ENCODE results near the gene MYCN.

The MYCN gene

GRCh38 chr2:15986644-15987043, 46.3 kb downstream of the MYCN start:
- no peaks in the 10 kb centered on the region for H3F3A ChIP-seq (ENCODE audit: insufficient read depth, low read length)
- no peak overlapping the region for H3K4me2 ChIP-seq (ENCODE audit: low read length)
- no peak overlapping the region for H3K27ac ChIP-seq (ENCODE audit: low read depth, low read length, poor library complexity, severe bottlenecking)
- no peak overlapping the region for H2AFZ ChIP-seq (ENCODE audit: low read length)
- no peak overlapping the region for H3K9ac ChIP-seq (ENCODE audit: low read length)
- no peaks in the 10 kb centered on the region for H3K79me2 ChIP-seq (ENCODE audit: insufficient read depth, low read length)
- no peaks in the 10 kb centered on the region for H3K9me3 ChIP-seq (ENCODE audit: low read length)
- H3K27me3 ChIP-seq (ENCODE audit: insufficient read depth, low read length) = no peaks in the 10 kb centered on the region
- no peaks in the 10 kb centered on the region for H4K20me1 ChIP-seq (ENCODE audit: insufficient read depth, low read length)
- no peak for TF ChIP-seq CTCF (IDR thresholded peaks at IDR 0.05; ENCODE audit: low read length)
- no peak for TF ChIP-seq EZH2 (IDR thresholded peaks at IDR 0.05; ENCODE audit: borderline replicate concordance, low read length)
- H3K9me2 ChIP-seq (ENCODE audit: low read depth, low read length) = no peaks in the 10 kb centered on the region
- no peaks in the 10 kb centered on the region for H3K36me3 ChIP-seq (ENCODE audit: insufficient read depth, low read length)
- no peaks in the 10 kb centered on the region for H3K4me1 ChIP-seq (ENCODE audit: insufficient read depth, low read length, severe bottlenecking)
- H3K4me3 ChIP-seq (ENCODE audit: low read depth, low read length, poor library complexity, severe bottlenecking) = no peak overlapping the region

- Histone ChIP-seq H3K27me3 (ENCODE audit: insufficient read depth, low read length) (no peaks in the 10 kb centered on the region), H3K9me3 (ENCODE audit: low read length) (no peaks in the 10 kb centered on the region)
- TF ChIP-seq EZH2 (IDR thresholded peaks at IDR 0.05; ENCODE audit: borderline replicate concordance, low read length) (no peak), CTCF (IDR thresholded peaks at IDR 0.05; ENCODE audit: low read length) (no peak)
These were observed 48.4 kb downstream of the MYCN start for GRCh38 chr2:15988733-15989132.

GRCh38 chr2:15989559-15989958, 49.2 kb downstream of the MYCN start:
- no peak for TF ChIP-seq EZH2 (IDR thresholded peaks at IDR 0.05; ENCODE audit: borderline replicate concordance, low read length)
- TF ChIP-seq CTCF (IDR thresholded peaks at IDR 0.05; ENCODE audit: low read length) = no peak
- Histone ChIP-seq H3K9ac (ENCODE audit: low read length) (no peak overlapping the region), H3F3A (ENCODE audit: insufficient read depth, low read length) (no peaks in the 10 kb centered on the region), H3K9me3 (ENCODE audit: low read length) (no peaks in the 10 kb centered on the region), H3K9me2 (ENCODE audit: low read depth, low read length) (no peaks in the 10 kb centered on the region), H3K4me1 (ENCODE audit: insufficient read depth, low read length, severe bottlenecking) (no peaks in the 10 kb centered on the region), H3K4me3 (ENCODE audit: low read depth, low read length, poor library complexity, severe bottlenecking) (no peak overlapping the region), H3K79me2 (ENCODE audit: insufficient read depth, low read length) (no peaks in the 10 kb centered on the region), H4K20me1 (ENCODE audit: insufficient read depth, low read length) (no peaks in the 10 kb centered on the region), H3K4me2 (ENCODE audit: low read length) (no peak overlapping the region), H3K36me3 (ENCODE audit: insufficient read depth, low read length) (no peaks in the 10 kb centered on the region), H3K27me3 (ENCODE audit: insufficient read depth, low read length) (0 out of 2 replicates have a peak, but pooled peaks cover under 1% of the 10 kb centered on the region), H3K27ac (ENCODE audit: low read depth, low read length, poor library complexity, severe bottlenecking) (no peak overlapping the region), H2AFZ (ENCODE audit: low read length) (no peak overlapping the region)

More at GRCh38 chr2:15988733-15989132, 48.4 kb downstream of the MYCN start:
- H3F3A ChIP-seq (ENCODE audit: insufficient read depth, low read length) = no peaks in the 10 kb centered on the region
- H3K36me3 ChIP-seq (ENCODE audit: insufficient read depth, low read length) = no peaks in the 10 kb centered on the region
- no peaks in the 10 kb centered on the region for H3K9me2 ChIP-seq (ENCODE audit: low read depth, low read length)
- no peaks in the 10 kb centered on the region for H3K4me1 ChIP-seq (ENCODE audit: insufficient read depth, low read length, severe bottlenecking)
- H2AFZ ChIP-seq (ENCODE audit: low read length) = no peak overlapping the region
- no peaks in the 10 kb centered on the region for H4K20me1 ChIP-seq (ENCODE audit: insufficient read depth, low read length)
- no peak overlapping the region for H3K4me3 ChIP-seq (ENCODE audit: low read depth, low read length, poor library complexity, severe bottlenecking)
- H3K4me2 ChIP-seq (ENCODE audit: low read length) = no peak overlapping the region
- H3K9ac ChIP-seq (ENCODE audit: low read length) = no peak overlapping the region
- H3K27ac ChIP-seq (ENCODE audit: low read depth, low read length, poor library complexity, severe bottlenecking) = no peak overlapping the region
- no peaks in the 10 kb centered on the region for H3K79me2 ChIP-seq (ENCODE audit: insufficient read depth, low read length)

Measured in OCI-LY1 (cell line).